Heart left ventricle (tissue), 16 donors: ENCODE results near the gene KCNAB1. TPM values are rescaled to one million over a fixed set of nuclear protein-coding genes. Genes with fewer than 3 reads are reported as not detected.

Experiments
- ATAC-seq, 4 donors: fragments of 200-7000 bp; cut with Tn5 transposase; one replicate each; pipeline ENCODE4 v1.9.1; 2020 to 2022; ENCODE audit warnings: moderate library complexity in 4 of 4, mild to moderate bottlenecking in 3 of 4, moderate number of reproducible peaks in 1 of 4
- DNase-seq, 5 donors: peaks; one replicate each; pipeline ENCODE4 v3.0.0-alpha.2; 2020
- H3K27ac ChIP-seq, 12 donors: fragments of 200-600 bp; sonication (generic) in 4 of 12; one replicate each; pipeline versions ENCODE4 v1.5.0 to v1.8.0; 2016 to 2022; ENCODE audit warnings: mild to moderate bottlenecking in 2 of 12
- H3K27me3 ChIP-seq, 9 donors: fragments of 200-600 bp; sonication (generic) in 2 of 9; one replicate each; pipeline versions ENCODE4 v1.5.1 to v1.8.0; 2016 to 2022; ENCODE audit warnings: mild to moderate bottlenecking in 3 of 9
- H3K36me3 ChIP-seq, 9 donors: fragments of 200-600 bp; sonication (generic) in 2 of 9; one replicate each; pipeline versions ENCODE4 v1.5.0 to v1.8.0; 2018 to 2022; ENCODE audit warnings: mild to moderate bottlenecking in 2 of 9
- H3K4me1 ChIP-seq, 12 donors: fragments of 200-600 bp; sonication (generic) in 4 of 12; one replicate each; pipeline versions ENCODE4 v1.5.0 to v1.8.0; 2016 to 2022; ENCODE audit warnings: mild to moderate bottlenecking in 3 of 12
- H3K4me3 ChIP-seq, 12 donors: fragments of 200-600 bp; sonication (generic) in 4 of 12; one replicate each; pipeline versions ENCODE4 v1.5.0 to v1.8.0; 2017 to 2022; ENCODE audit warnings: mild to moderate bottlenecking in 9 of 12, moderate library complexity in 4 of 12
- H3K9me3 ChIP-seq, 12 donors: fragments of 200-600 bp; sonication (generic) in 4 of 12; one replicate each; pipeline versions ENCODE4 v1.5.0 to v1.8.0; 2016 to 2022; ENCODE audit warnings: mild to moderate bottlenecking in 1 of 12
- POLR2A ChIP-seq, 2 donors: fragments of 450-650 bp; IDR thresholded peaks; one replicate each; pipeline ENCODE4 v1.6.1; 2017; ENCODE audit warnings: antibody characterized with exemption in 2 of 2, mild to moderate bottlenecking in 2 of 2, moderate library complexity in 2 of 2
- WGBS, 4 donors: extraction: QIAGEN DNeasy Blood & Tissue Kit in 2 of 4; methylation state at CpG; one replicate each; pipeline versions ENCODE4 v1.1.5 to v1.1.7; 2013 to 2018; 5-methylcytosine and 5-hydroxymethylcytosine counted together
- intact Hi-C, 10 donors: fragments of 100-400 bp; cut with DNase I; formaldehyde crosslinking; loops; one replicate each; pipeline versions ENCODE4 v1.11.1 to v1.14.2; 2022
- polyA plus RNA-seq, 2 donors: library from polyadenylated mRNA; stranded (reverse); fragments of 200-250 nt; gene quantifications; one replicate each; pipeline ENCODE4 v1.2.3, GENCODE V29; 2013
- total RNA-seq, 9 donors: library from RNA; depleted of rRNA in 2 of 9; stranded (reverse); fragments of >200 nt in 2 of 9; fragmentation: NEBNext Ultra II Directional in 3 of 9; extraction: Animal tissue kit (Norgen Biotek cat#: 25700) in 3 of 9; gene quantifications; one replicate each; pipeline versions ENCODE4 v1.1.0 to v1.2.4, GENCODE V29; 2016 to 2023
- TF ChIP-seq, protein P1 (sequence below), 12 donors: fragments of 200-600 bp; sonication (generic) in 4 of 12; IDR thresholded peaks; one replicate each; pipeline versions ENCODE4 v1.5.0 to v1.8.0; 2018 to 2022; ENCODE audit warnings: antibody characterized with exemption in 12 of 12, mild to moderate bottlenecking in 5 of 12
- donor health status: ischemic (EF 13 %, LVEDD 7.1; RV severe dilation, severe dysfunction).
- donor health status: healthy with polysubstance abuse.
- donor health status: DM: no; HTN: yes; CAD: no.
- donor health status: DM: no; HTN: no; CAD: no.
- donor health status: ischemic (EF 25% LVEDD 6.9; RV normal size, moderate dysfunction).
- donor health status: ischemic (EF 25% LVEDD 5.7; RV mildly dilated, moderate dysfunction).
- donor health status: healthy.
- donor health status: DM: yes; HTN: yes; CAD: no.
- donor health status: ischemic (EF 35%, LVEDD 5.7; RV mildly dilated, moderate dysfunction).
- donor health status: nonischemic (EF 11% LVEDD 7.7; RV severe dilation, severe dysfunction).
- donor health status: DM: yes; HTN: yes; CAD: no.
- donor health status: PGD.
- donor health status: ischemic (EF 29% LVEDD 5.4; RV normal size, mild dysfunction).
- donor health status: nonischemic (EF 23%, LVEDD 6.1; RV moderate dilation, normal function).

Gene KCNAB1
- total and polyA plus RNA-seq, 11 donors: 1.1 to 3.5 (median 2.3) TPM

GRCh38 chr3:156176048-156176447, 55.7 kb downstream of the KCNAB1 start:
- Histone ChIP-seq H3K27ac (no peak overlapping the region), H3K9me3 (no peaks in the 10 kb centered on the region), H3K36me3 (no peaks in the 10 kb centered on the region), H3K4me1 (peaks cover 0 to 5% (median 0%) of the 10 kb centered on the region in 12 donors), H3K27me3 (no peaks in the 10 kb centered on the region), H3K4me3 (no peak overlapping the region)
- intact Hi-C loops: no loop called here
- TF ChIP-seq, protein P1, sequence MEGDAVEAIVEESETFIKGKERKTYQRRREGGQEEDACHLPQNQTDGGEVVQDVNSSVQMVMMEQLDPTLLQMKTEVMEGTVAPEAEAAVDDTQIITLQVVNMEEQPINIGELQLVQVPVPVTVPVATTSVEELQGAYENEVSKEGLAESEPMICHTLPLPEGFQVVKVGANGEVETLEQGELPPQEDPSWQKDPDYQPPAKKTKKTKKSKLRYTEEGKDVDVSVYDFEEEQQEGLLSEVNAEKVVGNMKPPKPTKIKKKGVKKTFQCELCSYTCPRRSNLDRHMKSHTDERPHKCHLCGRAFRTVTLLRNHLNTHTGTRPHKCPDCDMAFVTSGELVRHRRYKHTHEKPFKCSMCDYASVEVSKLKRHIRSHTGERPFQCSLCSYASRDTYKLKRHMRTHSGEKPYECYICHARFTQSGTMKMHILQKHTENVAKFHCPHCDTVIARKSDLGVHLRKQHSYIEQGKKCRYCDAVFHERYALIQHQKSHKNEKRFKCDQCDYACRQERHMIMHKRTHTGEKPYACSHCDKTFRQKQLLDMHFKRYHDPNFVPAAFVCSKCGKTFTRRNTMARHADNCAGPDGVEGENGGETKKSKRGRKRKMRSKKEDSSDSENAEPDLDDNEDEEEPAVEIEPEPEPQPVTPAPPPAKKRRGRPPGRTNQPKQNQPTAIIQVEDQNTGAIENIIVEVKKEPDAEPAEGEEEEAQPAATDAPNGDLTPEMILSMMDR (IDR thresholded peaks at IDR 0.05): no peak
- TF ChIP-seq POLR2A (IDR thresholded peaks at IDR 0.05): no peak
- ATAC-seq: no peak
- 30 to 41% (median 39%) methylated on average over 2 of the region's 2 CpGs for WGBS, 4 donors
- DNase-seq: no peak

GRCh38 chr3:156176629-156177210, 56.3 kb downstream of the KCNAB1 start:
- Histone ChIP-seq H3K4me1 (peaks cover 0 to 5% (median 0%) of the 10 kb centered on the region in 12 donors), H3K27me3 (no peaks in the 10 kb centered on the region), H3K27ac (no peak overlapping the region), H3K4me3 (no peak overlapping the region), H3K36me3 (no peaks in the 10 kb centered on the region), H3K9me3 (no peaks in the 10 kb centered on the region)
- 93 to 94% (median 93%) methylated on average over 16 to 17 of the region's 17 CpGs for WGBS, 4 donors
- intact Hi-C loops: no loop called here
- TF ChIP-seq, protein P1 (IDR thresholded peaks at IDR 0.05): no peak
- TF ChIP-seq POLR2A (IDR thresholded peaks at IDR 0.05): no peak
- no peak for DNase-seq
- ATAC-seq: no peak

- intact Hi-C loops: no loop called here
- Histone ChIP-seq H3K4me3 (no peak overlapping the region), H3K9me3 (no peaks in the 10 kb centered on the region), H3K36me3 (no peaks in the 10 kb centered on the region), H3K4me1 (no peaks in the 10 kb centered on the region), H3K27me3 (no peaks in the 10 kb centered on the region), H3K27ac (no peak overlapping the region)
- TF ChIP-seq, protein P1 (IDR thresholded peaks at IDR 0.05): no peak
- no peak for TF ChIP-seq POLR2A (IDR thresholded peaks at IDR 0.05)
- DNase-seq: no peak
- ATAC-seq: no peak
These were observed 59.7 kb downstream of the KCNAB1 start for GRCh38 chr3:156180077-156180476.

GRCh38 chr3:156181509-156181908, 61.1 kb downstream of the KCNAB1 start:
- H3K4me3 ChIP-seq: no peak overlapping the region
- ATAC-seq (no peak), DNase-seq (no peak)
- no peaks in the 10 kb centered on the region for H3K27me3 ChIP-seq
- 67 to 75% (median 71%) methylated on average over 2 of the region's 2 CpGs for WGBS, 4 donors
- intact Hi-C loops: no loop called here
- no peak for TF ChIP-seq POLR2A (IDR thresholded peaks at IDR 0.05)
- TF ChIP-seq, protein P1 (IDR thresholded peaks at IDR 0.05): no peak
- H3K27ac ChIP-seq: no peak overlapping the region
- H3K9me3 ChIP-seq: no peaks in the 10 kb centered on the region
- no peaks in the 10 kb centered on the region for H3K36me3 ChIP-seq
- no peaks in the 10 kb centered on the region for H3K4me1 ChIP-seq
